SJCRH30 (cell line): Measurements from ENCODE around the gene GAS6. TPM values are rescaled to one million over a fixed set of nuclear protein-coding genes. Genes with fewer than 3 reads are reported as not detected.

Experiments used
- DNase-seq, 2 experiments: peaks; one replicate each; pipeline ENCODE4 v3.0.0-alpha.2; 2015 to 2020
- H3K27ac ChIP-seq: fragments of 250-450 bp; sonication (Bioruptor Pico); 2 replicates; pipeline ENCODE4 v1.5.1; 2020; ENCODE audit warnings: mild to moderate bottlenecking, moderate library complexity
- H3K27me3 ChIP-seq: fragments of 250-450 bp; sonication (Bioruptor Pico); 2 replicates; pipeline ENCODE4 v1.5.1; 2020; ENCODE audit warnings: mild to moderate bottlenecking, moderate library complexity
- H3K36me3 ChIP-seq: fragments of 250-450 bp; sonication (Bioruptor Pico); 2 replicates; pipeline ENCODE4 v1.5.1; 2020; ENCODE audit warnings: mild to moderate bottlenecking, moderate library complexity
- H3K4me1 ChIP-seq: fragments of 250-450 bp; sonication (Bioruptor Pico); 2 replicates; pipeline ENCODE4 v1.5.1; 2020; ENCODE audit warnings: mild to moderate bottlenecking, moderate library complexity
- H3K4me3 ChIP-seq: fragments of 250-450 bp; sonication (Bioruptor Pico); 2 replicates; pipeline ENCODE4 v1.5.1; 2020; ENCODE audit warnings: mild to moderate bottlenecking, moderate library complexity
- H3K9me3 ChIP-seq: fragments of 250-450 bp; sonication (Bioruptor Pico); replicated peaks from 2 replicates; pipeline ENCODE4 v1.5.1; 2020; ENCODE audit warnings: mild to moderate bottlenecking, moderate library complexity
- total RNA-seq: library from RNA; depleted of rRNA; stranded (reverse); fragments of >200 nt; shearing (Covaris generic); gene quantifications from 2 replicates; pipeline ENCODE4 v1.2.3, GENCODE V29; 2014; rRNA removed

Gene GAS6
- total RNA-seq, 1 experiment from 2014 or later: 0.14 TPM

- H3K9me3 ChIP-seq: no peaks in the 10 kb centered on the region
- no peaks in the 10 kb centered on the region for H3K27me3 ChIP-seq
- no peaks in the 10 kb centered on the region for H3K36me3 ChIP-seq
- H3K4me3 ChIP-seq: no peak overlapping the region
- DNase-seq: no peak
- no peaks in the 10 kb centered on the region for H3K4me1 ChIP-seq
- no peak overlapping the region for H3K27ac ChIP-seq
These were observed 81.4 kb downstream of the GAS6 start for GRCh38 chr13:113782472-113782871.

GRCh38 chr13:113781571-113781970 is 82.3 kb downstream of the GAS6 start:
- Histone ChIP-seq H3K4me3 (no peak overlapping the region), H3K36me3 (no peaks in the 10 kb centered on the region), H3K27me3 (no peaks in the 10 kb centered on the region), H3K9me3 (no peaks in the 10 kb centered on the region), H3K27ac (no peak overlapping the region), H3K4me1 (no peaks in the 10 kb centered on the region)
- DNase-seq: no peak

GRCh38 chr13:113777311-113778260 is 86.3 kb downstream of the GAS6 start:
- no peaks in the 10 kb centered on the region for H3K9me3 ChIP-seq
- no peaks in the 10 kb centered on the region for H3K36me3 ChIP-seq
- H3K4me1 ChIP-seq: no peaks in the 10 kb centered on the region
- H3K27me3 ChIP-seq: no peaks in the 10 kb centered on the region
- no peak overlapping the region for H3K27ac ChIP-seq
- no peak overlapping the region for H3K4me3 ChIP-seq
- peak; percentile 44 to 57 for DNase-seq

GRCh38 chr13:113776231-113777125 is 87.4 kb downstream of the GAS6 start:
- H3K4me3 ChIP-seq: no peak overlapping the region
- no peaks in the 10 kb centered on the region; the same call in 1 of the 2 replicates for H3K9me3 ChIP-seq
- H3K4me1 ChIP-seq: no peaks in the 10 kb centered on the region
- H3K27me3 ChIP-seq: no peaks in the 10 kb centered on the region
- no peak overlapping the region for H3K27ac ChIP-seq
- peak; percentile 37 to 56 for DNase-seq
- H3K36me3 ChIP-seq: no peaks in the 10 kb centered on the region

- Histone ChIP-seq H3K27ac (no peak overlapping the region), H3K9me3 (no peaks in the 10 kb centered on the region; the same call in 1 of the 2 replicates), H3K36me3 (no peaks in the 10 kb centered on the region), H3K4me1 (no peaks in the 10 kb centered on the region), H3K27me3 (no peaks in the 10 kb centered on the region), H3K4me3 (no peak overlapping the region)
- DNase-seq: no peak
These were observed 88.3 kb downstream of the GAS6 start for GRCh38 chr13:113775451-113776145.

- Histone ChIP-seq H3K36me3 (no peaks in the 10 kb centered on the region), H3K27me3 (no peaks in the 10 kb centered on the region), H3K27ac (no peak overlapping the region), H3K4me1 (no peaks in the 10 kb centered on the region), H3K4me3 (no peak overlapping the region), H3K9me3 (no peaks in the 10 kb centered on the region; the same call in 1 of the 2 replicates)
- DNase-seq: no peak
These were observed 89.4 kb downstream of the GAS6 start for GRCh38 chr13:113774177-113775107.

- DNase-seq: no peak
- Histone ChIP-seq H3K27ac (no peak overlapping the region), H3K27me3 (no peaks in the 10 kb centered on the region), H3K36me3 (no peaks in the 10 kb centered on the region), H3K9me3 (no peaks in the 10 kb centered on the region; the same call in 1 of the 2 replicates), H3K4me1 (no peaks in the 10 kb centered on the region), H3K4me3 (no peak overlapping the region)
These were observed 92.1 kb downstream of the GAS6 start for GRCh38 chr13:113771709-113772331.

- Histone ChIP-seq H3K4me1 (no peaks in the 10 kb centered on the region), H3K27ac (no peak overlapping the region), H3K36me3 (no peaks in the 10 kb centered on the region), H3K9me3 (no peaks in the 10 kb centered on the region; the same call in 1 of the 2 replicates), H3K27me3 (no peaks in the 10 kb centered on the region), H3K4me3 (no peak overlapping the region)
- DNase-seq: no peak
These were observed 92.9 kb downstream of the GAS6 start for GRCh38 chr13:113770937-113771336.

Other genes with a start within 250 kb of the GAS6 start
- gene ATP4B, start 205.9 kb downstream of the GAS6 start, total RNA-seq: not detected in 2 replicates
- gene GRK1, start 196.9 kb downstream of the GAS6 start, total RNA-seq: not detected in 2 replicates
- gene TMEM255B, start 104.8 kb downstream of the GAS6 start, total RNA-seq: not detected in 2 replicates
- gene C13orf46, start 110.0 kb upstream of the GAS6 start, total RNA-seq: 0.04 TPM in 1 of 2 replicates, not detected in the other